ENCODE data around the gene HECTD4.
A peak's percentile ranks its signal among the peaks of the same experiment; 100 is the strongest.
"Not testable (repeated sequence)": the region's sequence is repeated elsewhere in the genome, so short reads cannot be mapped to it uniquely, and the experiment has no call there.

Gene HECTD4

GRCh38 chr12:112352921-112353320, 29.3 kb downstream of the HECTD4 start:
- DNase-seq: no peak

GRCh38 chr12:112350593-112351592, 31.3 kb downstream of the HECTD4 start:
- DNase-seq: no peak

DNA sequence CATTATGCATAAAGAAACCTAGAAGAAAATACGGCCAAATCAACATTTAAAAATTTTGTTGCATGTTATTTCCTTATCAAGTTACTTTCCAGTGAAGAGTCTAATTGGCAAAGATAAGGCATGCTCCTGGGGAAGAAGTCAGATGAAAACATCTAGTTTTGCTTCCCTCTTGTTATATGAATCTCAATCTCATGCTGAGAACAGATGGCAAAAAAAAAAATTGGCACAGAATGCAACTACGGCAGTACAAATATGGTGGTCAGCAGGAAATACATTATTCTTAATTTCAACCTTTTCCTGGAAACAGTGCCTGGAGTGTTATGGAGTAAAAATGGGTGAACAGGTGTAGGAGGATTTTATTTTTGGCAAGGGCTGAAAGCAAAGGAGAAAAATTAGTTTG, 32.8 kb downstream of the HECTD4 start:
- DNase-seq: no peak

DNA sequence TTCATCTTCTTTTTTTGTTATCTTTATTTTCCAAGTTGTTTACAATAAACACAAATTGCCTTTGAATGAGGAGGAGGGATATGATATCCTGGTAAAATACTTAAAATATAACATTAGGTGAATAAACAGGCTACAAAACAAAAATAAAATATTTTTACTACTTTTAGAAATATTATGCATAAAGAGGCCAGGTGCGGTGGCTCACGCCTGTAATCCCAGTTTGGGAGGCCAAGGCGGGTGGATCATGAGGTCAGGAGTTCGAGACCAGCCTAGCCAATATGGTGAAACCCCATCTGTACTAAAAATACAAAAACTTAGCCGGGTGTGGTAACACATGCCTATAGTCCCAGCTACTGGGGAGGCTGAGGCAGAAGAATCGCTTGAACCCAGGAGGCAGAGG, 33.3 kb downstream of the HECTD4 start:
- DNase-seq: not testable (repeated sequence)

DNA sequence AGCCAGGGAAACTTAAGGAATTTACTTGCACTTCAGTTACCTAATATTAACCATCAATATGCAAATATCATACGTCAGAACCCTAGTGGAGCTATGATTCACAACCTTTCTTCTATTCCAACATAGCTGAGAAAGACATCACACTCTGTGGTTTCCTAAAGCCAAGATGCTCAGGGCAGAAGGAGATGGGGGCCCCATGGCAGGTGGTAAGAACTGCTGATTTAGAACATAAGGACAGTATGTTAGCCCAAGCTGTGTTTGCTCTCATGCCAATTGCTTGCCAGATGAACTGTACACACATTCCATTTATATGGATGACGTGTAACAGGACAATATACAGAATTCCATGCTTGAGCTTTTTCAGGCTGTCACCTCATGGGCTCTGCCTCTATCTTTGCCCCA, 34.6 kb downstream of the HECTD4 start:
- DNase-seq: no peak

GRCh38 chr12:112346194-112346593, 36.0 kb downstream of the HECTD4 start:
- DNase-seq: no peak

GRCh38 chr12:112344220-112344619, 38.0 kb downstream of the HECTD4 start:
- no peak for DNase-seq

- no peak for DNase-seq
Measured at GRCh38 chr12:112342587-112342986, 39.6 kb downstream of the HECTD4 start.

GRCh38 chr12:112341046-112341825, 41.0 kb downstream of the HECTD4 start:
- no peak for DNase-seq

- no peak for DNase-seq
Measured at GRCh38 chr12:112340230-112340629, 42.0 kb downstream of the HECTD4 start.

DNA sequence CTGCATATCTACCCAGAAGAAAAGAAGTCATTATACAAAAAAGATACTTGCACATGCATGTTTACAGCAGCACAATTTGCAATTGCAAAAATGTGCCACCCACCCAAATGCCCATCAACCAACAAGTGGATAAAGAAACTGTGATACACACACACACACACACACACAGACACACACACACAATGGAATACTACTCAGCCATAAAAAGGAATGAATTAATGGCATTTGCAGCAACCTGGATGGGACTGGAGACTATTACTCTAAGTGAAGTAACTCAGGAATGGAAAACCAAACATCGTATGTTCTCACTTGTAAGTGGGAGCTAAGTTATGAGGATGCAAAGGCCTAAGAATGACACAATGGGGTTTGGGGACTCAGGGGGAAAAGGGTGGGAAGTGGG, 47.2 kb downstream of the HECTD4 start:
- DNase-seq: not testable (repeated sequence)

- DNase-seq: no peak
Measured at GRCh38 chr12:112333019-112333418, 49.2 kb downstream of the HECTD4 start.

- DNase-seq: peak; percentile 58
Measured at GRCh38 chr12:112331886-112332285, 50.3 kb downstream of the HECTD4 start.

DNA sequence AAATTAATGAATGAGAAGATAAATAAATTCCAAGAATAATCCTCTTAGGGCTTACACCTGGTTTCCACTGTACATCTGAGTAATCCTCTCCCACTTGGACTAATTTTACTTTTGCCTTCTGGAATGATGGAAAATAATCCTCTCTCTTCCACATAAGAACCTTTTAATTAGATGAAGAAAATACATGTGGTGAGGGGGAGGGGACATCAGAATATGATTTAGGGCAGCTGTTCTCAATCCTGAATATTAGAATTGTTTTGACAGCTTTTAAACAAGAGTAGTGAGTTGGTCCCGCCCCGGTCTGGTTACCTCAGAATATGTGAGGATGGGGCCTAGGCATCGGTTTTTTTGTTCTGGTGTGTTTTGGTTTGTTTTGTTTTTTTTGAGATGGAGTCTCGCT, 51.5 kb downstream of the HECTD4 start:
- DNase-seq: peak; percentile 92

DNA sequence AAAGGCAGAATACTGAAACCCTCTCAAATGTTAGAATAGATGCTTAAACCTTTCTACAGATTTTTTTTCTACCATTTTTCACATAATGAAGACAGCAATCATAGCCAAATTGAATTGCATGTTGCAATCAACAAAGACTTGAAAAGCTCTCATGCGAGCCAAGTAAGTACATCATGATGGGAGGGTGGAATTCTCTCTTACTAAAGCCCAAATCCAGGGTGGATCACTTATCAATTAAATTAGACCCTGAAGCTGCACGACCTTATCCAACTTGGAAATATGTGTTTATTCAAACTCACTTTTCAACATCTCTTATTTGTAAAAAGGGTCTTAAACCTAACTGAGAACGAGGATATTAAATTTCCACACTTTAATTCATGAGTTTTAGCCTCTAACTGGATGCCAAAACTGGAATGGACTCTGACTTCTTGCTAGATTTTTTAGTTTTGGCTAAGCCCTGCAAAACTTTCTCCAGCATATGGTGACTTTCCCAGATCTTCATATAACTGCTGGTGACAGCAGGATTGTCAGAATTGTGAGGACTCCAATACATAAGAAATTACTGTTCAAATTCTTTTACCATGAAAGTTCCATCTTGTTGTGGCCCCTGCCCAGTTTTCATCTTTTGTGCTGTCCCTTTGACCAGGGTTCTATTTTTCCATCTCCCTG, 53.6 kb downstream of the HECTD4 start:
- DNase-seq: no peak

- peak; percentile 49 for DNase-seq
Measured at GRCh38 chr12:112327209-112327938, 54.9 kb downstream of the HECTD4 start.

GRCh38 chr12:112325622-112326207, 56.5 kb downstream of the HECTD4 start:
- DNase-seq: no peak

- no peak for DNase-seq
Measured at GRCh38 chr12:112325157-112325556, 57.1 kb downstream of the HECTD4 start.

DNA sequence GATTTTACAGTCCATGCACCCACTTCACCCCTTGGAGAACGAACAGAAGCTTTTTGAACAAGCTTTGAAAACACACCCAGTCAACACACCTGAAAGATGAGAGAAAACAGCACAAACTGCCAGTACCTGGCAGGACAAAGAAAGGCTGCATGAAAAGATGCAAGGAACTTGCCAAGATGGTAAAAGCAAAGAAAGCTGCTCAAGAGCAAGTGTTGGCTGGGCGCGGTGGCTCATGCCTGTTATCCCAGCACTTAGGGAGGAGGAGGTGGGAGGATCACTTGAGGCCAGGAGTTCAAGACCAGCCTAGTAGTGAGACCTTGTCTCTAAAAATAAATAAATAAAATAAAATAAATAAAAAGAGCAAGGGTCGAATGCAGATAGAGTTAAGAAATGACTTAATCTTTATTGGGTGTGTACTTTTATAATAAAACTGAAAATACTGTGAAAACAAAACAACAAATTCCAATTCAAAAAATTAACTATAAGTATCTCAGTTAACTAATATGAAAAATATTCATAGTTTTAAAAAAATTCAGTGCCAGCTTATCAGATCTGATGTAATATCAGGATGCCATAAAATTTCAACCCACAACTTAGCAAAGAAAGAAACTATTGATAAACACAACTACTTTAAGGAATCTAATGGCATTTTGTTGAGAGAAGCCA, 59.2 kb downstream of the HECTD4 start:
- DNase-seq: no peak

GRCh38 chr12:112322441-112322840, 59.8 kb downstream of the HECTD4 start:
- no peak for DNase-seq

DNA sequence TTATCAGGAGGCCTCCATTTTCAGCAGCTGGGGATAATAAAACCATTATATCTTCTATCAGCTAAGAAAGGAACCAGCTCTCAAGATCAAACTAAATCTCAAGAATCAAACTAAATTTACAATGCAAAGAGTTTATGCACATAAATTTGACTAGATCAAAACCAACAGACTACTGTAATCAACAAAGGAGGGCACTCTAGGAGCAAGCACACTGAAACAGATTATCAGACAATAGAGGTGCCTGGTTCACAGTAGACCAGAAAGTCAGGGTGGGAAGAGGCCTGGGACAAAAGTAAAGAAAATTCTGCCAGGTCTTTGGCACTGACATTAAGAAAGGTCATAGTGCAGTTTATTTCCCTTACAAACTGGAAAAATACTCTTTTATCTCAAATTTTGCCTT, 61.0 kb downstream of the HECTD4 start:
- DNase-seq: no peak

DNA sequence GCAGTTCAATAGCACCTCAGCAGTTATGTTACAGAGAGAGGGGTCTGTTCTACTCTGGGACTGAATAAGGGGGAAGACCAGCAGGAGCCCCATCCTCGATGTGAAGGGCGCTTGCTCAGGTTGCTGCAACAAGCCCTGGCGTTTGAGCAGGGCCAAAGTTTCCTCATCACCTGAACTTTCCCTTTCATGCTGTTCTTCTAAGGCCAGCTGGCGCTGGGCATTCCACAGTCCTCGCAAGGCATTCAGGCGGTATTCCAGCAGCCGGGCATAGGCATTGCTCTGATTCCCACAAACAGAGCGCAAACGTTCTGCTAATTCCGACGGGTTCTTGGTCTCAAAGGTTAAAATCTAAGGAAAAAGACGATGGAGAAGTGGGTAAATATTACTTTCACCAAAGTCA, 62.8 kb downstream of the HECTD4 start:
- no peak for DNase-seq

Measured in NCI-H82 (cell line).